ENCODE data around the gene FAM83E.

The FAM83E gene

DNA sequence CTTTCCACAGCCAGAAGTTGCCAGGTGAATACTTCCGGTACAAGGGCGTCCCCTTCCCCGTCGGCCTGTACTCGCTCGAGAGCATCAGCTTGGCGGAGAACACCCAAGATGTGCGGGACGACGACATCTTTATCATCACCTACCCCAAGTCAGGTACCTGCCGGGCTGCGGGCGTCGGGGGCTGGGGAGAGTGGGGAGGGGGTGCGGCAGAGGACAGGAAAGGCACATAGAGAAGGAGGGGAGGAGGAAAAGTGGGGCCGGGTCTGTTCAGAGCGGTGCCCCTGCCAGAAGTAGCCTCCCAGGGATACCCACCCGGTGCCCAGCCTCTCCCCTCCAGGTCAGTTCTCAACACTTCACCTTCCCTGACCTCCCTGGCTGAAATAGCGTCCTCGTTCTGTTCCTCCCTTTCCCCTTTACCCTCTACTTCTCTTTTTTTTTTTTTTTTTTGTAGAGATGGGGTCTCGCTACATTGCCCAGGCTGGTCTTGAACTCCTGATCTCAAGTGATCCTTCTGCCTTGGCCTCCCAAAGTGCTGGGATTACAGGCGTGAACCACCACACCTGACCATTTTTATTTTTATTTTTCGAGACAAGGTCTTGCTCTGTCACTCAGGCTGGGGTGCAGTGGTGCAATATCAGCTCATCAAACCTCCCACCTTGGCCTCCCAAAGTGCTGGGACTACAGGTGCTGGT is 38.8 kb downstream of the FAM83E start:
- DNase-seq, result no peak

DNA sequence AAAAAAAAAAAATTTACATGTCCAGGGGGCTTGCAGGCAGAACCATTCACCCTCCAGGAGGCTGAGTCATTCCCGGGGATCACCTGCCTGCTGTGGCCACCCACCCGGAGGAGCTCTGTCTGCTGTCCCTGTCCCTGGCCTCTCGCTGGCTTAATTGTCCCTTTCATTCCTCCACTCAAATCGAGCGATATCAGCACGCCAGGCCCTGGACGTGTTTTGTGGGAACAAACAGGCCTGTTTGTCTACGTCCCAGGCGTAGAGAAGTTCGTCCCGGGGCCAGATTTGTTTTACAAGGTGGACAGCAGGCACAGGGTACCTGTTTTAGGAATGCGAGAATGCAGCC is 41.7 kb downstream of the FAM83E start:
- no peak for DNase-seq

DNA sequence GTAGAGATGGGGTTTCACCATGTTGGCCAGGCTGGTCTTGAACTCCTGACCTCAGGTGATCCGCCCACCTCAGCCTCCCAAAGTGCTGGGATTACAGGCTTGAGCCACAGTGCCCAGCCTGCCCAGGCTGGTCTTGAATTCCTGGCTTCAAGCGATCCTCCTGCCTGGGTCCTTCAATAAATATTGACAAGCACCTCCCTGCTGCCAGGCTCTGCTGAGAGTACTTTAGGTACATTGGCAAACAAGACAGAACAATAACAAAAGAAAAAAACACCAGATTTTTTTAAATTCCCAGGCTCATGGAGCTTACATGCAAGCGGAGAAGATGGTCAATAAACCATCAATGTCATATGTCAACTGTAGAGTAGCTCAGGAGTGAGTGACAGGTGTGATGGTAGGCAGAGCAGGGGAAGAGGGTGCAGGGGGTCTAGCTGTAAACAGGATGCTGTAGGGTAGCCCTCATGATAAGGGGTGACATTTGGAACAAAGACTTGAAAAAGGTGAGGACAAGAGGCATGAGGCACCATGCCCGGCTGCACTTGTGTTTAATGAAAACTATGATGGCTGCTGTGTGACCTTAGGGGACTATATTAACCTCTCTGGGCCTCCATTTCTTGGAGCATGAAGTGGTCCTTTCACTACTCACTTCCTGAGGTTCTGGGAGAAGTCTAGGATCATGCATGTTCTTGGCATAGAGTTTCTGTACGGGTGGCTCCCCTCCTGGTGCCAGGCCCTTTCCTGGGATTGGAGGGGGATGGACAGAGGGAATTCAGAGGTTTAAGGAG is 43.3 kb downstream of the FAM83E start:
- no peak for DNase-seq

DNA sequence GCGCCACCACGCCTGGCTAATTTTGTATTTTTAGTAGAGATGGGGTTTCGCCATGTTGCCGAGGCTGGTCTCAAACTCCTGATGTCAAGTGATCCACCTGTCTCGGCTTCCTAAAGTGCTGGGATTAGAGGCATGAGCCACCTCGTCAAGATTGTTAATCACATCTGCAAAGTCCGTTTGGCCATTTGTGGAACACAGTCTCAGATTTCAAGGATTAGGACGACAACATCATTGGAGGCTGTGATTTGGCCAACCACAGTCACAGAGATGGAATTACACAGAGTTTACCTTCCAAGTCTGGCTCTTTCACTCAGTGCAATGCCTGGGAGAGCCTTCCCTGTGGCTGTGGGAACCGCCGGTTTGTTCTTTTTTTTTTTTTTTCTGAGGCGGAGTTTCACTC is 45.1 kb downstream of the FAM83E start:
- DNase-seq, result no peak

DNA sequence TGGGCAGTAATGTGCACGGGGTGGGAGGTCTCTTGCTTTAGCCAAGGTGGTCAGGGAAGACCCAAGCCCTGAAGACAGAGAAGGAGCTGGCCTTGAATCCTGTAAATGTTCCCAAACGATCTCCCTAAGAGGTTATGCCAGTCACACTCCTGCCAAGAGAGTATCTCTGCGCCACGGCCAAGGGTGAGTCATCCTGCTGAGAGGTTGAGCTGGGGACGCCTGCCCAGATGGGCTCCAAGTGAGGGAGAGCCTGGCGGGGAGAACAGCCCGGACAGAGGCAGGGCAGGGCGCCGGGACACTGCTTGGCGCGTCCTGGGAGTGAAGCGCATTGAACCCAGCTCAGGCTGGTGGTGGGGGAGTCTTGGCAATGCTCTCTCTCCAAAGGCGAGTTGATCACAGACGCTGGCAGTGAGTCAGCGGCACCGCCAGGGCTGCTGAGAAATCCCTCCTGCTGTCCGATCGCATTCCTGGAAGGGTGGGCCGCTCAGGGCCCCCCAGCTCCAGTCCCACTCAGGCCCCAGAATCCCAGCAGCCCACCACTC is 46.5 kb downstream of the FAM83E start:
- peak in 13 of 14 donors; percentile 1 to 86 (median 52) for DNase-seq

DNA sequence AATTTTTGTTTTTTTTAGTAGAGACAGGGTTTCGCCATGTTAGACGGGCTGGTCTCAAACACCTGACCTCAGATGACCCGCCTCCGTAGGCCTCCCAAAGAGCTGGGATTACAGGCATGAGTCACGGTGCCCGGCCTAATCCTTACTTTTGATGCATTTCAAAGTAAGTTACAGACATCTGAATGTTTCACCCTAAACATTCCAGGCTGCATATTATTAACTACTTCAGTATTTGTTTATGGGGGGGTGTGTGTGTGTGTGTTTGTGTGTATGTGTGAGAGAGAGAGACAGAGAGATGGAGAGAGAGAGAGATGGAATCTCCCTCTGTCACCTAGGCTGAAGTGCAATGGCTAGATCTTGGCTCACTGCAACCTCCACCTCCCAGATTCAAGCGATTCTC is 49.8 kb downstream of the FAM83E start:
- DNase-seq, result no peak
